Measurements from ENCODE around the gene ABLIM2. TPM values are rescaled to one million over a fixed set of nuclear protein-coding genes. Genes with fewer than 3 reads are reported as not detected.
A peak's percentile ranks its signal among the peaks of the same experiment; 100 is the strongest.

The ABLIM2 gene
- total and polyA plus RNA-seq, 3 donors from 2014 or later = 5.2 to 7.5 (median 6.9) TPM

GRCh38 chr4:8012517-8012916 lies 146.1 kb downstream of the ABLIM2 start:
- intact Hi-C loops (cut with DNase I; ENCODE audit: low total_unique reads) = no loop called here
- 97 to 98% methylated on average over 3 of the region's 3 CpGs for WGBS, 2 donors
- DNase-seq = no peak
- H3K36me3 ChIP-seq (ENCODE audit: low read depth, missing control alignments) = no peaks in the 10 kb centered on the region
- H3K27ac ChIP-seq = no peak overlapping the region
- H3K4me1 ChIP-seq = no peaks in the 10 kb centered on the region
- no peak overlapping the region for H3K4me3 ChIP-seq
- TF ChIP-seq POLR2A (IDR thresholded peaks at IDR 0.05) (no peak), CTCF (IDR thresholded peaks at IDR 0.05) (no peak)
- no peaks in the 10 kb centered on the region for H3K27me3 ChIP-seq
- no peaks in the 10 kb centered on the region for H3K9me3 ChIP-seq

GRCh38 chr4:8010618-8011017 lies 148.0 kb downstream of the ABLIM2 start:
- H3K4me3 ChIP-seq = no peak overlapping the region
- H3K4me1 ChIP-seq = no peaks in the 10 kb centered on the region
- intact Hi-C loops (cut with DNase I; ENCODE audit: low total_unique reads) = no loop called here
- no peak overlapping the region for H3K27ac ChIP-seq
- H3K27me3 ChIP-seq = no peaks in the 10 kb centered on the region
- peak; percentile 30 for DNase-seq
- 48 to 73% methylated on average over 11 to 12 of the region's 12 CpGs for WGBS, 2 donors
- H3K36me3 ChIP-seq (ENCODE audit: low read depth, missing control alignments) = no peaks in the 10 kb centered on the region
- H3K9me3 ChIP-seq = no peaks in the 10 kb centered on the region
- TF ChIP-seq POLR2A (IDR thresholded peaks at IDR 0.05) = no peak

GRCh38 chr4:8009710-8010511 lies 148.7 kb downstream of the ABLIM2 start:
- WGBS, 2 donors = 88 to 92% methylated on average over 23 to 28 of the region's 28 CpGs
- H3K4me1 ChIP-seq = no peaks in the 10 kb centered on the region
- no peaks in the 10 kb centered on the region for H3K9me3 ChIP-seq
- DNase-seq = no peak
- H3K4me3 ChIP-seq = no peak overlapping the region
- no peak for TF ChIP-seq CTCF (IDR thresholded peaks at IDR 0.05)
- TF ChIP-seq POLR2A (IDR thresholded peaks at IDR 0.05) = no peak
- H3K27me3 ChIP-seq = no peaks in the 10 kb centered on the region
- H3K36me3 ChIP-seq (ENCODE audit: low read depth, missing control alignments) = no peaks in the 10 kb centered on the region
- H3K27ac ChIP-seq = no peak overlapping the region
- intact Hi-C loops (cut with DNase I; ENCODE audit: low total_unique reads) = no loop called here

- H3K27ac ChIP-seq = no peak overlapping the region
- no peaks in the 10 kb centered on the region for H3K27me3 ChIP-seq
- no peaks in the 10 kb centered on the region for H3K36me3 ChIP-seq (ENCODE audit: low read depth, missing control alignments)
- no peak for DNase-seq
- intact Hi-C loops (cut with DNase I; ENCODE audit: low total_unique reads) = no loop called here
- TF ChIP-seq CTCF (IDR thresholded peaks at IDR 0.05) = no peak
- TF ChIP-seq POLR2A (IDR thresholded peaks at IDR 0.05) = no peak
- no peaks in the 10 kb centered on the region for H3K9me3 ChIP-seq
- 91 to 92% methylated on average over 5 of the region's 5 CpGs for WGBS, 2 donors
- no peaks in the 10 kb centered on the region for H3K4me1 ChIP-seq
- no peak overlapping the region for H3K4me3 ChIP-seq
Measured at GRCh38 chr4:8009097-8009496, 149.5 kb downstream of the ABLIM2 start.

- no peaks in the 10 kb centered on the region for H3K36me3 ChIP-seq (ENCODE audit: low read depth, missing control alignments)
- no peaks in the 10 kb centered on the region for H3K27me3 ChIP-seq
- no peak for DNase-seq
- TF ChIP-seq POLR2A (IDR thresholded peaks at IDR 0.05) (no peak), CTCF (IDR thresholded peaks at IDR 0.05) (no peak)
- H3K4me3 ChIP-seq = no peak overlapping the region
- 88 to 91% methylated on average over 12 of the region's 12 CpGs for WGBS, 2 donors
- H3K4me1 ChIP-seq = no peaks in the 10 kb centered on the region
- H3K9me3 ChIP-seq = no peaks in the 10 kb centered on the region
- intact Hi-C loops (cut with DNase I; ENCODE audit: low total_unique reads) = no loop called here
- no peak overlapping the region for H3K27ac ChIP-seq
Measured at GRCh38 chr4:8008391-8008790, 150.2 kb downstream of the ABLIM2 start.
